CD4-positive, CD25-positive, alpha-beta regulatory T cell (primary cell): ENCODE data around the gene TPPP. TPM values are rescaled to one million over a fixed set of nuclear protein-coding genes. Genes with fewer than 3 reads are reported as not detected.

ENCODE experiments used
- ATAC-seq, 2 donors: fragments of 150-1000 bp; cut with Tn5 transposase; one replicate each; pipeline ENCODE4 v1.10.0; 2021; ENCODE audit warnings: low read depth in 2 of 2, moderate number of reproducible peaks in 2 of 2, moderate library complexity in 1 of 2
- DNase-seq, 3 donors: peaks; one replicate each; pipeline versions ENCODE4 v3.0.0 to v3.0.0-alpha.2; 2012 to 2022; ENCODE audit warnings: mixed read lengths in 1 of 3
- H3K27ac ChIP-seq: one replicate; pipeline ENCODE4 v1.7.0; 2013; ENCODE audit warnings: mild to moderate bottlenecking, low read length; ENCODE audit not compliant: insufficient read depth, poor library complexity, severe bottlenecking
- H3K27me3 ChIP-seq: one replicate; pipeline ENCODE4 v1.7.0; 2013; ENCODE audit warnings: low read length; ENCODE audit not compliant: control insufficient read depth, insufficient read depth
- H3K36me3 ChIP-seq: one replicate; pipeline ENCODE4 v1.7.0; 2013; ENCODE audit warnings: mild to moderate bottlenecking, low read length, moderate library complexity; ENCODE audit not compliant: control insufficient read depth, insufficient read depth
- H3K4me1 ChIP-seq: 2 replicates; pipeline ENCODE4 v1.7.0; 2013; ENCODE audit warnings: mild to moderate bottlenecking, low read length; ENCODE audit not compliant: insufficient read depth, control insufficient read depth, poor library complexity, severe bottlenecking
- H3K4me3 ChIP-seq: one replicate; pipeline ENCODE4 v1.7.0; 2013; ENCODE audit warnings: low read depth, mild to moderate bottlenecking, low read length, moderate library complexity
- H3K9me3 ChIP-seq, 2 experiments: 1 replicate in 1 of 2; 2 replicates in 1 of 2; pipeline ENCODE4 v1.7.0; 2013; ENCODE audit warnings: low read length in 2 of 2, mild to moderate bottlenecking in 1 of 2, moderate library complexity in 1 of 2; ENCODE audit not compliant: control insufficient read depth in 2 of 2
- H3K27ac Mint-ChIP-seq, 3 donors: one replicate each; pipeline ENCODE4 v1.8.0; 2020 to 2022; ENCODE audit warnings: mild to moderate bottlenecking in 3 of 3, mixed read lengths in 3 of 3, moderate library complexity in 2 of 3
- H3K27me3 Mint-ChIP-seq: one replicate; pipeline ENCODE4 v1.8.0; 2022; ENCODE audit warnings: mild to moderate bottlenecking, mixed read lengths
- H3K36me3 Mint-ChIP-seq: one replicate; pipeline ENCODE4 v1.8.0; 2020; ENCODE audit warnings: mixed read lengths
- H3K4me1 Mint-ChIP-seq, 4 donors: one replicate each; pipeline ENCODE4 v1.8.0; 2020 to 2022; ENCODE audit warnings: mixed read lengths in 4 of 4, mild to moderate bottlenecking in 1 of 4
- H3K4me3 Mint-ChIP-seq, 4 donors: one replicate each; pipeline ENCODE4 v1.8.0; 2020 to 2022; ENCODE audit warnings: mild to moderate bottlenecking in 4 of 4, mixed read lengths in 4 of 4, moderate library complexity in 3 of 4
- H3K9me3 Mint-ChIP-seq, 7 donors: one replicate each; pipeline ENCODE4 v1.8.0; 2020 to 2022; ENCODE audit warnings: mixed read lengths in 7 of 7, mild to moderate bottlenecking in 3 of 7, moderate library complexity in 2 of 7
- polyA plus RNA-seq, 4 donors: library from polyadenylated mRNA; unstranded; fragments of 300-500 nt; fragmentation: Illumina TruSeq; gene quantifications; one replicate each; pipeline ENCODE4 v1.2.3, GENCODE V29; 2021
- total RNA-seq: library from RNA; stranded (reverse); gene quantifications from one replicate; pipeline ENCODE4 v1.2.3, GENCODE V29; 2022

The TPPP gene
- total and polyA plus RNA-seq, 5 donors from 2014 or later = 0.03 to 12.4 (median 0.26) TPM

DNA sequence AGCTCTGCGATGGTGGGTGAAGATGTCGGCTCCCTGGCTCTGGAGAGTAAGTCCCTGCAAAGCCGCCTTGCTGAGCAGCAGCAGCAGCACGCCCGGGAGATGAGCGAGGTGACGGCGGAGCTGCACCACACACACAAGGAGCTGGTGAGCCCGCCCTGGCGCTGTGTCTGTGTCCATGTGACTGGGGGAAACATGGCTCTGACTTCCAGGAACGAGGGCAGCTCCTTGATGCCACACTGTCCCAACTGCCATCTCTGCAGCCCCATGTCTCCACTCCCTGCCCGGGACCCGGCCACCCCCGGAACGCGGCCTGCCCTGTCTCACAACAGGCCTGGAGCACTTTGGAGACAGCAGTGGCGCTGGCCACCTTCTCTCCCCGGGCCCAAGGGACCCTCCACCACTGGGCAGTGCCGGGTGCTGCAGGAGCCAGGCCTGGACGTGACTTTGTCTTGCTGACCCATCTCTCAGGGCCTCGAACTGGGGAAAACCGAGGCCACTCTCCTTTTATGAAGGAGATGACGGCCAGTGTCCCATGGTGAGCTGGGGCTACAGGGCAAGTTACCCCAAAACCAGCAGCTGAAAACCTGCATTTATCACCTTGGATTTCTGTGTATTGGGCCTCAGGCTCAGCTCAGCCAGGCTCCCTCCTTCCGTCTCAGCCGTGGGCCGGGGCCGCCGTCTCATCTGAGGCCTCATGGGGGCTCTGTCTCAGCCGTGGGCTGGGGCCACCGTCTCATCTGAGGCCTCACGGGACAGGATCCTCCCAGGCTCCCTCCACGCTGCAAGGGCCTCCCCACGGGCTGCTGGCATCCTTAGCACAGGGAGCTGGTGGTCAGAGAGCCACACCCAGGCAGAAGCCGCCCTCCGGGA lies 52.5 kb downstream of the TPPP start:
- Mint-ChIP-seq H3K27ac (no peak overlapping the region), H3K36me3 (peaks cover 18% of the 10 kb centered on the region)

GRCh38 chr5:639584-640213 lies 53.5 kb downstream of the TPPP start:
- no peak overlapping the region for H3K27ac ChIP-seq
- no peaks in the 10 kb centered on the region for H3K27me3 Mint-ChIP-seq
- no peak overlapping the region for H3K4me3 Mint-ChIP-seq
- no peaks in the 10 kb centered on the region for H3K27me3 ChIP-seq
- no peaks in the 10 kb centered on the region for H3K9me3 Mint-ChIP-seq
- H3K36me3 Mint-ChIP-seq = peaks cover 22% of the 10 kb centered on the region
- no peak for DNase-seq
- H3K4me3 ChIP-seq = no peak overlapping the region
- no peak overlapping the region for H3K27ac Mint-ChIP-seq
- peaks cover 0 to 3% of the 10 kb centered on the region in 2 experiments for H3K9me3 ChIP-seq
- peaks cover 54% of the 10 kb centered on the region for H3K36me3 ChIP-seq
- ATAC-seq = no peak
- H3K4me1 Mint-ChIP-seq = peaks cover 0 to 3% (median 0%) of the 10 kb centered on the region in 4 donors
- no peaks in the 10 kb centered on the region for H3K4me1 ChIP-seq

More for the DNA sequence above, 52.5 kb downstream of the TPPP start:
- peaks cover 47% of the 10 kb centered on the region for H3K36me3 ChIP-seq
- no peaks in the 10 kb centered on the region for H3K4me1 ChIP-seq
- Mint-ChIP-seq H3K4me1 (peaks cover 0 to 3% (median 0%) of the 10 kb centered on the region in 4 donors), H3K27me3 (no peaks in the 10 kb centered on the region), H3K4me3 (no peak overlapping the region), H3K9me3 (no peaks in the 10 kb centered on the region)
- peaks cover 0 to 2% of the 10 kb centered on the region in 2 experiments for H3K9me3 ChIP-seq
- DNase-seq = no peak
- no peak for ATAC-seq
- no peak overlapping the region for H3K27ac ChIP-seq
- no peak overlapping the region for H3K4me3 ChIP-seq
- H3K27me3 ChIP-seq = no peaks in the 10 kb centered on the region

DNA sequence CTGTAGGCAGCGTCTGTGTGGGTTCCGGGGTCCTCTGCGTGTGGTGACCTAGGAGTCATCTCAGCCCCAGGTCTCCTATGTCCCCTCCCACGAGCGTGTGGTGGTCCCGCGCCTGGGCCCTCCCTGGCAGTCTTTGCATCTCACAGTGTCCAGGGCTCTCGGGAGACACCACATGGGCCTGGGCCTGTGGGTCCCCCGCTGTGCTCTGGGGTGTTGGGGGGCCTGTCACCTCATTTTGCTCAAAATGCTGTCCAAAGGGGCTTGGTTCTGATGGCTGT lies 54.0 kb downstream of the TPPP start:
- Mint-ChIP-seq H3K4me3 (no peak overlapping the region), H3K27ac (no peak overlapping the region), H3K9me3 (no peaks in the 10 kb centered on the region), H3K4me1 (peaks cover 0 to 2% (median 0%) of the 10 kb centered on the region in 4 donors), H3K27me3 (no peaks in the 10 kb centered on the region), H3K36me3 (peaks cover 25% of the 10 kb centered on the region)
- ATAC-seq (no peak), DNase-seq (no peak)
- Histone ChIP-seq H3K4me3 (no peak overlapping the region), H3K27me3 (no peaks in the 10 kb centered on the region), H3K36me3 (peaks cover 56% of the 10 kb centered on the region), H3K9me3 (peaks cover 0 to 3% of the 10 kb centered on the region in 2 experiments), H3K4me1 (no peaks in the 10 kb centered on the region), H3K27ac (no peak overlapping the region)

- no peaks in the 10 kb centered on the region for H3K27me3 ChIP-seq
- no peak overlapping the region for H3K27ac Mint-ChIP-seq
- no peaks in the 10 kb centered on the region for H3K4me1 ChIP-seq
- H3K9me3 ChIP-seq = peaks cover 0 to 3% of the 10 kb centered on the region in 2 experiments
- DNase-seq (no peak), ATAC-seq (no peak)
- H3K36me3 Mint-ChIP-seq = peaks cover 28% of the 10 kb centered on the region
- H3K4me1 Mint-ChIP-seq = no peaks in the 10 kb centered on the region
- no peak overlapping the region for H3K4me3 ChIP-seq
- no peaks in the 10 kb centered on the region for H3K9me3 Mint-ChIP-seq
- no peaks in the 10 kb centered on the region for H3K27me3 Mint-ChIP-seq
- peaks cover 61% of the 10 kb centered on the region for H3K36me3 ChIP-seq
- no peak overlapping the region for H3K27ac ChIP-seq
- H3K4me3 Mint-ChIP-seq = no peak overlapping the region
Measured at GRCh38 chr5:638501-639252, 54.5 kb downstream of the TPPP start.

DNA sequence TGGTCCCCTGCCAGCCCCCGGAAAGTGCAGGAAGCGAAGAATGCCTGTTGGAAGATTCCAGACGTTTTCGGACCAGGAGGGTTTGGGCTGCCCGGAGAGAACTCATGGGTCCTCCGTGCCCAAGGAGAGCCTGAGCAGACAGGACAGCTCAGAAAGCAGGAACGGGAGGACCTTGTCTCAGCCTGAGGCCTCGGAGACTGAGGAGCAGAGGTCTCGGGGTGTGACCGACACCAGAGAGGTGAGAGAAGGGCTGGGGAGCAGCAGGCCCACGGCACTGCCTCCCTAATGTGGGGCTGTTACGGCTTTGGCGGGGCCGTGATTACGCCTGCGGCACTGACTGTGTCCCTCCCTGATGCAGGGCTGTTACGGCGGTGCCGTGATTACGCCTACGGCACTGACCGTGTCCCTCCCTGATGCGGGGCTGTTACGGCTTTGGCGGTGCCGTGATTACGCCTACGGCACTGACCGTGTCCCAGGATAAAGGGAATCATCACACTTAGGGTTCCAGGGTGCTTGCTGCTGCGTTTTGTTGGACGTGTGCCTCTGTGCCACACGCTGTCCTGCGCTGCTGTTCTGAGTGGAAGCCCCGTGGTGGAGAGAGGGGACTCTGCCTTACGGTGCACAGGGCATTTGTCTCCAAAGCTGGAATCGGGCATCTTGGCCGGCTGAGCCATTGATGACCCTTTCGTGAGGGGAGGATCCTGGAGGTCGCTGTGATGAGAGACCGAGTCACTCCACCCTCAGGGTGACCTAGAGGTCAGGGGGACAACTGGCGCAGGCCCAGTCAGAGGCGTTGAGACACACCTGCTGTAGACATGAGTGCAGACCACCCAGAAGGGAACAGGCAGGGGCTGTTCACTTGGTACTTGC lies 55.3 kb downstream of the TPPP start:
- Histone ChIP-seq H3K9me3 (peaks cover 0 to 3% of the 10 kb centered on the region in 2 experiments), H3K4me1 (no peaks in the 10 kb centered on the region), H3K27me3 (no peaks in the 10 kb centered on the region), H3K27ac (no peak overlapping the region), H3K36me3 (peaks cover 64% of the 10 kb centered on the region), H3K4me3 (no peak overlapping the region)
- DNase-seq = no peak
- no peaks in the 10 kb centered on the region for H3K9me3 Mint-ChIP-seq
- H3K4me1 Mint-ChIP-seq = no peaks in the 10 kb centered on the region
- H3K4me3 Mint-ChIP-seq = no peak overlapping the region
- ATAC-seq = no peak
- H3K27ac Mint-ChIP-seq = no peak overlapping the region
- H3K27me3 Mint-ChIP-seq = no peaks in the 10 kb centered on the region
- H3K36me3 Mint-ChIP-seq = peaks cover 28% of the 10 kb centered on the region

- H3K27ac Mint-ChIP-seq = no peak overlapping the region
- no peaks in the 10 kb centered on the region for H3K4me1 Mint-ChIP-seq
- H3K9me3 Mint-ChIP-seq = no peaks in the 10 kb centered on the region
- peaks cover 62% of the 10 kb centered on the region for H3K36me3 ChIP-seq
- no peak overlapping the region for H3K4me3 ChIP-seq
- H3K4me1 ChIP-seq = no peaks in the 10 kb centered on the region
- no peak overlapping the region for H3K4me3 Mint-ChIP-seq
- DNase-seq (no peak), ATAC-seq (no peak)
- peaks cover 0 to 3% of the 10 kb centered on the region in 2 experiments for H3K9me3 ChIP-seq
- H3K36me3 Mint-ChIP-seq = peaks cover 28% of the 10 kb centered on the region
- no peaks in the 10 kb centered on the region for H3K27me3 ChIP-seq
- no peak overlapping the region for H3K27ac ChIP-seq
- no peaks in the 10 kb centered on the region for H3K27me3 Mint-ChIP-seq
Measured at GRCh38 chr5:636951-637350, 56.2 kb downstream of the TPPP start.

GRCh38 chr5:635306-636055 lies 57.7 kb downstream of the TPPP start:
- Mint-ChIP-seq H3K9me3 (no peaks in the 10 kb centered on the region), H3K4me1 (no peaks in the 10 kb centered on the region), H3K27me3 (no peaks in the 10 kb centered on the region), H3K27ac (no peak overlapping the region), H3K36me3 (peaks cover 25% of the 10 kb centered on the region), H3K4me3 (no peak overlapping the region)
- no peak for ATAC-seq
- Histone ChIP-seq H3K4me1 (no peaks in the 10 kb centered on the region), H3K27ac (no peak overlapping the region), H3K27me3 (no peaks in the 10 kb centered on the region), H3K4me3 (no peak overlapping the region), H3K36me3 (peaks cover 57% of the 10 kb centered on the region), H3K9me3 (peaks cover 0 to 3% of the 10 kb centered on the region in 2 experiments)
- no peak for DNase-seq
